ENCODE results near the gene AJAP1.

DNA sequence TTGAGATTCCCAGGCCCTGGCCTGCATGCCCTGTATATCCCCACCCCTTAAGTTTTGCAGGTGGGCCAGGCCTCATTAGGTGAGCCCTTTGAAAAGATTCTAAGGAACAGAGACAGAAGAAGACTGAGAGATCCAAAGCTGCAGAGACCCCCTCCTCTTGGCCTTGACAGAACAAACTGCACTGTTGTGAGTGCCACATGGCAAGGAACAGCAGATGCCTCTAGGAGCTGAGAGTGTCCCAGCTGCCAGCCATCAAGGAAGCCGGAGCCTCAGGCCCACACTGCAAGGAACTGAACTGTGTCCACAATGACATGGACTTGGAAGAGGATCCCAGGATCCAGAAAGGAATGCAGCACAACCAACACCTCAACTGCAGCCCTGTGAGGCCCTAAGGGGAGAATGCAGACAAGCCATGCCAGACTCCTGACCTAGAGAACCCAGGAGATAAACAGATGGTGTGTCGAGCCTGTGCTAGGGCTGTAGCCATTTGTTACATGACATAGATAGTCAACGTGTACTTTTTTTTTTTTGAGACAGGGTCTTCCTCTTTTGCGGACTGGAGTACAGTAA, 182.7 kb downstream of the AJAP1 start:
- TF ChIP-seq, protein P1, sequence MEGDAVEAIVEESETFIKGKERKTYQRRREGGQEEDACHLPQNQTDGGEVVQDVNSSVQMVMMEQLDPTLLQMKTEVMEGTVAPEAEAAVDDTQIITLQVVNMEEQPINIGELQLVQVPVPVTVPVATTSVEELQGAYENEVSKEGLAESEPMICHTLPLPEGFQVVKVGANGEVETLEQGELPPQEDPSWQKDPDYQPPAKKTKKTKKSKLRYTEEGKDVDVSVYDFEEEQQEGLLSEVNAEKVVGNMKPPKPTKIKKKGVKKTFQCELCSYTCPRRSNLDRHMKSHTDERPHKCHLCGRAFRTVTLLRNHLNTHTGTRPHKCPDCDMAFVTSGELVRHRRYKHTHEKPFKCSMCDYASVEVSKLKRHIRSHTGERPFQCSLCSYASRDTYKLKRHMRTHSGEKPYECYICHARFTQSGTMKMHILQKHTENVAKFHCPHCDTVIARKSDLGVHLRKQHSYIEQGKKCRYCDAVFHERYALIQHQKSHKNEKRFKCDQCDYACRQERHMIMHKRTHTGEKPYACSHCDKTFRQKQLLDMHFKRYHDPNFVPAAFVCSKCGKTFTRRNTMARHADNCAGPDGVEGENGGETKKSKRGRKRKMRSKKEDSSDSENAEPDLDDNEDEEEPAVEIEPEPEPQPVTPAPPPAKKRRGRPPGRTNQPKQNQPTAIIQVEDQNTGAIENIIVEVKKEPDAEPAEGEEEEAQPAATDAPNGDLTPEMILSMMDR (IDR thresholded peaks at IDR 0.05): no peak
- no peak for TF ChIP-seq POLR2A (IDR thresholded peaks at IDR 0.05)
- no peak for TF ChIP-seq POLR2AphosphoS5 (IDR thresholded peaks at IDR 0.05)
- no peak for TF ChIP-seq EP300 (IDR thresholded peaks at IDR 0.05)
